Gastrocnemius medialis (tissue), 4 donors: ENCODE data around the gene NEUROD2. TPM values are rescaled to one million over a fixed set of nuclear protein-coding genes. Genes with fewer than 3 reads are reported as not detected.

Experiments
- ATAC-seq, 2 donors: fragments of 150-250 bp; one replicate each; pipeline ENCODE4 v1.9.1; 2016
- DNase-seq, 2 donors: peaks; one replicate each; pipeline ENCODE4 v3.0.0-alpha.2; 2019
- H3K27ac ChIP-seq, 4 donors: fragments of 200-600 bp; sonication (generic); 1 replicate in 1 of 4; 2 replicates in 3 of 4; pipeline ENCODE4 v1.5.1; 2016 to 2018; ENCODE audit warnings: mild to moderate bottlenecking in 2 of 4, moderate library complexity in 1 of 4
- H3K27me3 ChIP-seq, 3 donors: fragments of 200-600 bp; sonication (generic) in 2 of 3; 1 replicate in 1 of 3; 2 replicates in 2 of 3; pipeline versions ENCODE4 v1.5.1 to v1.6.0; 2016 to 2019; ENCODE audit warnings: mild to moderate bottlenecking in 1 of 3, moderate library complexity in 1 of 3
- H3K36me3 ChIP-seq, 2 donors: fragments of 200-600 bp; sonication (generic) in 1 of 2; one replicate each; pipeline ENCODE4 v1.5.1; 2017 to 2018
- H3K4me1 ChIP-seq, 2 donors: fragments of 200-600 bp; sonication (generic) in 1 of 2; one replicate each; pipeline ENCODE4 v1.5.1; 2016 to 2017; ENCODE audit warnings: mild to moderate bottlenecking in 2 of 2
- H3K4me3 ChIP-seq, 4 donors: fragments of 200-600 bp; sonication (generic) in 3 of 4; 1 replicate in 1 of 4; 2 replicates in 3 of 4; pipeline ENCODE4 v1.5.1; 2016 to 2019; ENCODE audit warnings: mild to moderate bottlenecking in 2 of 4
- H3K9me3 ChIP-seq, 3 donors: fragments of 200-600 bp; sonication (generic) in 2 of 3; 1 replicate in 1 of 3; 2 replicates in 2 of 3; pipeline ENCODE4 v1.5.1; 2016 to 2019
- POLR2A ChIP-seq, 2 donors: fragments of 450-650 bp; IDR thresholded peaks; one replicate each; pipeline ENCODE4 v1.6.1; 2017; ENCODE audit warnings: antibody characterized with exemption in 2 of 2, mild to moderate bottlenecking in 2 of 2, moderate library complexity in 2 of 2
- in situ Hi-C, 4 donors: fragments of 200-750 bp; cut with MboI; loops; one replicate each; pipeline versions ENCODE4 v1.15.0 to v1.8.0; 2017; ENCODE audit warnings: low sequenced_read_pairs in 4 of 4
- intact Hi-C: fragments of 100-400 bp; cut with DNase I; formaldehyde crosslinking; loops from one replicate; pipeline ENCODE4 v1.15.1; 2023; ENCODE audit warnings: low total_unique reads
- total RNA-seq, 4 donors: library from RNA; depleted of rRNA; stranded (reverse); fragments of >200 nt; gene quantifications; one replicate each; pipeline versions ENCODE4 v1.1.0 to v1.2.3, GENCODE V29; 2016
- TF ChIP-seq, protein P1 (sequence below), 5 experiments: fragments of 450-650 bp in 3 of 5; fragments of 200-600 bp in 2 of 5; sonication (generic) in 2 of 5; IDR thresholded peaks in 4 of 5; conservative IDR thresholded peaks in 1 of 5; 1 replicate in 4 of 5; 2 replicates in 1 of 5; pipeline ENCODE4 v1.5.1; 2016 to 2019; ENCODE audit warnings: antibody characterized with exemption in 5 of 5, mild to moderate bottlenecking in 3 of 5, moderate library complexity in 3 of 5

NEUROD2 gene
- total RNA-seq, 4 donors from 2014 or later, result not detected

DNA sequence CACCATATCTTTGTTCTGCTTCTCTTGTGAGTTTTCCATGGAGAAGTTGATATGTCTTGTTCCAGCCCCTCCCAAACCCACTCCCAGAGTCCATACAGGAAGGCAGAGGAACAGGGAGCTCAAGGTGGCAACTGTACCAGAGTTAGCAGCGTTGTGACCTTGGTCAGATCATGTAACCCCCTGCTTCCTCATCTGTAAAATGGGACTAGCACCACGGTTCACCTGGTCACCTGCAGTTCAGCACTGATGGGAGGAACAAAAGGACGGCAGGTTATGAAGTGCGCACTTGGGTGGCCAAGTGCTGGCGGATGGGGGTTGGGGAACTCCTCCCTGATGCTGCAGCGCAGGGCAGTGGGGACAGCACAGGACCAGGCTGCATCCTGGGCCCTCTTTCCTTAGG is 7.7 kb upstream of the NEUROD2 start:
- in situ Hi-C loops, result no loop called here
- no peaks in the 10 kb centered on the region for H3K9me3 ChIP-seq
- no peak for TF ChIP-seq POLR2A (IDR thresholded peaks at IDR 0.05)
- TF ChIP-seq, protein P1, sequence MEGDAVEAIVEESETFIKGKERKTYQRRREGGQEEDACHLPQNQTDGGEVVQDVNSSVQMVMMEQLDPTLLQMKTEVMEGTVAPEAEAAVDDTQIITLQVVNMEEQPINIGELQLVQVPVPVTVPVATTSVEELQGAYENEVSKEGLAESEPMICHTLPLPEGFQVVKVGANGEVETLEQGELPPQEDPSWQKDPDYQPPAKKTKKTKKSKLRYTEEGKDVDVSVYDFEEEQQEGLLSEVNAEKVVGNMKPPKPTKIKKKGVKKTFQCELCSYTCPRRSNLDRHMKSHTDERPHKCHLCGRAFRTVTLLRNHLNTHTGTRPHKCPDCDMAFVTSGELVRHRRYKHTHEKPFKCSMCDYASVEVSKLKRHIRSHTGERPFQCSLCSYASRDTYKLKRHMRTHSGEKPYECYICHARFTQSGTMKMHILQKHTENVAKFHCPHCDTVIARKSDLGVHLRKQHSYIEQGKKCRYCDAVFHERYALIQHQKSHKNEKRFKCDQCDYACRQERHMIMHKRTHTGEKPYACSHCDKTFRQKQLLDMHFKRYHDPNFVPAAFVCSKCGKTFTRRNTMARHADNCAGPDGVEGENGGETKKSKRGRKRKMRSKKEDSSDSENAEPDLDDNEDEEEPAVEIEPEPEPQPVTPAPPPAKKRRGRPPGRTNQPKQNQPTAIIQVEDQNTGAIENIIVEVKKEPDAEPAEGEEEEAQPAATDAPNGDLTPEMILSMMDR (IDR thresholded peaks at IDR 0.05 in 4 of 5, conservative IDR thresholded peaks at IDR 0.05 in 1 of 5), result no peak
- H3K27me3 ChIP-seq, result peaks cover 5 to 18% (median 10%) of the 10 kb centered on the region in 3 donors
- ATAC-seq (no peak), DNase-seq (no peak)
- H3K36me3 ChIP-seq, result no peaks in the 10 kb centered on the region
- no peak overlapping the region for H3K27ac ChIP-seq
- H3K4me1 ChIP-seq, result peaks cover 0 to 5% of the 10 kb centered on the region in 2 donors
- no peak overlapping the region for H3K4me3 ChIP-seq
- intact Hi-C loops, result no loop called here

DNA sequence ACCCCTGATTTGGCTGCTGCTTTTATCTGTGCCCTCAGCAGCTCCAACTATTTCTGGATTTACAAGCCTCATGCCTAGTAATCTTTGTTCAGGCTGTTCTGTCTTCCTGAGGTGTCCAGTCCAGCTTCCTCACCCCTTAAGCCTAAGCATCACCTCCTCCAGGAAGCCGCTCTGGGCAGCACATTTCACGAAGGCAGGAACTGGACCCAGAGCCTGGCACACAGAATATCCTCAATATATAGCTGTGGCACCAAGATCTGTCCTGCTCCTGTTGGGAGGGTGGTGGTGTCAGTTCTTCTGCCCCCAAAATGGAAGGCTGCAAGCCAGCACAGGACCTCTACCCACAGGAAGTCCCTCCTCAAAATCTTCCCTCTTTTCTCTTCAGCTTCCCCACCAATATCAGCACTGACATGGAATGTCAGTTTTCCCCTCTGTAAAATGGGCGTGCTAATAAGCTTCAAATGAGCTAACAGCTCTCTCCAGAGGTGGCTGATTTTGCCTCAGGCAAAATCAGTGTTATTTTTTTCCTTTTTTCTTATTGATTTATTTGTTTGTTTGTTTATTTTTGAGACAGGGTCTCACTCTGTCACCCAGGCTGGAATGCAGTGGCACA is 6.9 kb upstream of the NEUROD2 start:
- H3K36me3 ChIP-seq, result no peaks in the 10 kb centered on the region
- H3K4me3 ChIP-seq, result no peak overlapping the region
- no peak overlapping the region for H3K27ac ChIP-seq
- intact Hi-C loops (no loop called here), in situ Hi-C loops (no loop called here)
- DNase-seq (no peak), ATAC-seq (no peak)
- TF ChIP-seq POLR2A (IDR thresholded peaks at IDR 0.05), result no peak
- TF ChIP-seq, protein P1 (IDR thresholded peaks at IDR 0.05 in 4 of 5, conservative IDR thresholded peaks at IDR 0.05 in 1 of 5), result no peak
- peaks cover 0 to 5% of the 10 kb centered on the region in 2 donors for H3K4me1 ChIP-seq
- no peaks in the 10 kb centered on the region for H3K9me3 ChIP-seq
- peaks cover 6 to 26% (median 11%) of the 10 kb centered on the region in 3 donors for H3K27me3 ChIP-seq

GRCh38 chr17:39612935-39613464 is 5.3 kb upstream of the NEUROD2 start:
- H3K4me3 ChIP-seq, result no peak overlapping the region
- no peak for DNase-seq
- intact Hi-C loops (no loop called here), in situ Hi-C loops (no loop called here)
- H3K4me1 ChIP-seq, result no peaks in the 10 kb centered on the region
- H3K27me3 ChIP-seq, result peaks cover 22 to 40% (median 24%) of the 10 kb centered on the region in 3 donors
- H3K9me3 ChIP-seq, result no peaks in the 10 kb centered on the region
- no peaks in the 10 kb centered on the region for H3K36me3 ChIP-seq
- ATAC-seq, result no peak
- TF ChIP-seq, protein P1 (IDR thresholded peaks at IDR 0.05 in 4 of 5, conservative IDR thresholded peaks at IDR 0.05 in 1 of 5), result no peak
- TF ChIP-seq POLR2A (IDR thresholded peaks at IDR 0.05), result no peak
- no peak overlapping the region for H3K27ac ChIP-seq

DNA sequence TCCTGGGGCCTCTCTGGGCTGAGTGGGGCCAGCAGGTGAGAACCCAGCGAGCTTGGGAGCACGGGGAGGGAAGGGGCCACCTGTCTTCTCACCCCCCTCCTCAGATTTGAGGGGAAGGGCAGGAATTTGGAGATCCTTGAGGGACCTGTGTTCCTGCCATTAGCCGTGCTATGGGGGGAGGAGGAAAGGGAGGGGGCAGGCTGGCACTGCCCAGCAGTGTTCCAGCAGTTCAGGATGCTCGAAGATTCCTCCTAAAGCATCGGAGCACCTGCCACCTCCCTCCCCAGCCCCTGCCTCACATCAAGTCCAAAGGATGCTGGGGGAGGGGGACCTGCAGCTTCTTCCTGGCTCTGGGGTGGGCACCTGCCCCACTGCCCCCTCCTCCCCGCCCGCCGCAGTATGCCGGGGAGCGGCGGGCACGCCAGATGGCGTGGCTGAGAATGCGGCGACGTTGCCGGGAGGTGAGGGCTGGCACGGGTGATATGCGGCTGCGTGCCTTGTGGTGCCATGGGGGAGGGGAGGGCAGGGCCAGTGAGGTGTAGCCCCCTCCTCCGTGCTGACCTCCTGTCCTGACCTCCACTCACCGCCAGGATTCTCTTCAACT is 4.7 kb upstream of the NEUROD2 start:
- no peaks in the 10 kb centered on the region for H3K9me3 ChIP-seq
- H3K27ac ChIP-seq, result no peak overlapping the region
- ATAC-seq (no peak), DNase-seq (no peak)
- H3K36me3 ChIP-seq, result no peaks in the 10 kb centered on the region
- no peak overlapping the region for H3K4me3 ChIP-seq
- intact Hi-C loops (no loop called here), in situ Hi-C loops (no loop called here)
- H3K4me1 ChIP-seq, result peaks cover under 1 to 3% of the 10 kb centered on the region in 2 donors
- TF ChIP-seq POLR2A (IDR thresholded peaks at IDR 0.05), result no peak
- TF ChIP-seq, protein P1 (IDR thresholded peaks at IDR 0.05 in 4 of 5, conservative IDR thresholded peaks at IDR 0.05 in 1 of 5), result no peak
- peaks cover 28 to 44% (median 29%) of the 10 kb centered on the region in 3 donors for H3K27me3 ChIP-seq
